AG08396 (cell line): Measurements from ENCODE around the gene MYO5C.

Experiments
- DNase-seq: peaks from one replicate; pipeline ENCODE4 v3.0.0; 2012; ENCODE audit warnings: low spot score, mixed read lengths

Gene MYO5C, protein sequence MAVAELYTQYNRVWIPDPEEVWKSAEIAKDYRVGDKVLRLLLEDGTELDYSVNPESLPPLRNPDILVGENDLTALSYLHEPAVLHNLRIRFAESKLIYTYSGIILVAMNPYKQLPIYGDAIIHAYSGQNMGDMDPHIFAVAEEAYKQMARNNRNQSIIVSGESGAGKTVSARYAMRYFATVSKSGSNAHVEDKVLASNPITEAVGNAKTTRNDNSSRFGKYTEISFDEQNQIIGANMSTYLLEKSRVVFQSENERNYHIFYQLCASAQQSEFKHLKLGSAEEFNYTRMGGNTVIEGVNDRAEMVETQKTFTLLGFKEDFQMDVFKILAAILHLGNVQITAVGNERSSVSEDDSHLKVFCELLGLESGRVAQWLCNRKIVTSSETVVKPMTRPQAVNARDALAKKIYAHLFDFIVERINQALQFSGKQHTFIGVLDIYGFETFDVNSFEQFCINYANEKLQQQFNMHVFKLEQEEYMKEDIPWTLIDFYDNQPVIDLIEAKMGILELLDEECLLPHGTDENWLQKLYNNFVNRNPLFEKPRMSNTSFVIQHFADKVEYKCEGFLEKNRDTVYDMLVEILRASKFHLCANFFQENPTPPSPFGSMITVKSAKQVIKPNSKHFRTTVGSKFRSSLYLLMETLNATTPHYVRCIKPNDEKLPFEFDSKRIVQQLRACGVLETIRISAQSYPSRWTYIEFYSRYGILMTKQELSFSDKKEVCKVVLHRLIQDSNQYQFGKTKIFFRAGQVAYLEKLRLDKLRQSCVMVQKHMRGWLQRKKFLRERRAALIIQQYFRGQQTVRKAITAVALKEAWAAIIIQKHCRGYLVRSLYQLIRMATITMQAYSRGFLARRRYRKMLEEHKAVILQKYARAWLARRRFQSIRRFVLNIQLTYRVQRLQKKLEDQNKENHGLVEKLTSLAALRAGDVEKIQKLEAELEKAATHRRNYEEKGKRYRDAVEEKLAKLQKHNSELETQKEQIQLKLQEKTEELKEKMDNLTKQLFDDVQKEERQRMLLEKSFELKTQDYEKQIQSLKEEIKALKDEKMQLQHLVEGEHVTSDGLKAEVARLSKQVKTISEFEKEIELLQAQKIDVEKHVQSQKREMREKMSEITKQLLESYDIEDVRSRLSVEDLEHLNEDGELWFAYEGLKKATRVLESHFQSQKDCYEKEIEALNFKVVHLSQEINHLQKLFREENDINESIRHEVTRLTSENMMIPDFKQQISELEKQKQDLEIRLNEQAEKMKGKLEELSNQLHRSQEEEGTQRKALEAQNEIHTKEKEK (N-terminal part only)

DNA sequence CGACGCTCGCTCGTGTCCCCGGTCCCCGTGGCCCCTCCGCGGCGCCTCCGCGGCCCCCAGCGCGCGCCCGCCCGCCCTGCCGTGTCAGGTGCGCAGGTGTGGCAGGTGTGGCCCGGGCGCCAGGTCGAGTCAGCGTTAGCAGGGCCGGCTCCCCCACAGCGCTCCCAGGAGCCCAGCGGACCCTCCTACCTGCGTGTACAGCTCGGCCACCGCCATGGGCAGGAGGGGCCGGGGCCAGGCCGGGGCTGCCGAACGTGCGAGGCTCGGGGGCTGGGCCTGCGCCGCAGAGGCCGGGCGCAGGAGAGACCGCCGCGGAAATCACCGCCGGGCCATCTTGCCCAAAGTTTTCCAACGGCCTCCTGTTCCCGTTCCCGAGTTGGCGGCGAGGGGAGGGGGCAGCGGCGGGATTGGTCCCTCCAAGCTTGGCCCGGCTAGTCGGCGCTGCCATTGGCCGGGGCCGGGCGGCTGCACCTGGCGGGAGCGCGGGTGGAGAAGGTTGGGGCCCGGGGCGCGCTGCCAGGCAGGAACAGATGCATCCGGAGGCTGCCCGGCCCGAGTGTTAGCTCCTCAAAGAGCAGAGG, at the start of gene MYO5C:
Gene MYO5C, minus strand, starts transcription at position 384 of the 581 bp plus-strand sequence. Its CDS starts 168 bp downstream, at position 216.
- DNase-seq = peak; percentile 40

DNA sequence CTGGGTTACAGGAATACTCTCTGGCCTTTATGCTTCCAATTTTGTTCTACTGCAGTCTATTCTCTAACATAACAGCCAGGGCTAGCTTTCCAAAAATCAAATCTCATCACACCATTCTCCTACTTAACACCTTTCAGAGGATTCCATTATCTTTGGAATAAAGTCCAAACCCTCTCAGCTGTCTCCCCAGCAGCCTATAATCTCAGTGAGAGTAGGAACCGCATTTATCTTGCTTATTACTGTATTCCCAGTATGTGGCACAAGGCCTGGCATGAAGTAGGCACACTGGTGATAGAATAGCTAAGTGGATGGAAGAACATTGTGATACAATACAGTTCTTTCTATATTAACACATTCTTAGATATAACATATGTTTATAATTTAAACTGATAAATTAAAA, 49.0 kb upstream of the MYO5C start:
- no peak for DNase-seq

GRCh38 chr15:52343831-52344230, 48.2 kb upstream of the MYO5C start:
- DNase-seq = no peak

- DNase-seq = no peak
These were observed 44.5 kb upstream of the MYO5C start for GRCh38 chr15:52340093-52340492.

- DNase-seq = no peak
These were observed 43.3 kb upstream of the MYO5C start for GRCh38 chr15:52338891-52339290.

GRCh38 chr15:52338058-52338457, 42.5 kb upstream of the MYO5C start:
- no peak for DNase-seq

- DNase-seq = peak; percentile 55
These were observed 41.7 kb upstream of the MYO5C start for GRCh38 chr15:52337198-52337853.

DNA sequence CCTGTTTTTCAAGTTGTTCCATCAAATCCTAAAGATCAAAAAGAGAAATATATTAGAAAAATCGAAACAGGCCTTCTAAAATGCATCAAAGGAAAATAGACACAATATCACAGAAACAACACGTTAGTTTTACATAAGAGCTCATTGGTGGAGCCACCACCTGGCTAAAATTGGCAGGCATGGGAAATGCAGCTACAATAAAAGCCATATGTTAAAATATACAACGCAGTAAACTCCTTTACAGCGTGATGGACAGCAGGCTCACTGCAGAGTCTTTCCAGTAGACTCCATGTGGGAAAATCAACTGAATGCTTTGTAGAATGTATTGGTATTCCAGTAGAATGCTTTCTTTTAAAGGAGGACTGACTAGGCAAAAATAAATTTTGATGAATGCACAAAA, 40.9 kb upstream of the MYO5C start:
- no peak for DNase-seq

- DNase-seq = no peak
These were observed 39.0 kb upstream of the MYO5C start for GRCh38 chr15:52334491-52335160.

DNA sequence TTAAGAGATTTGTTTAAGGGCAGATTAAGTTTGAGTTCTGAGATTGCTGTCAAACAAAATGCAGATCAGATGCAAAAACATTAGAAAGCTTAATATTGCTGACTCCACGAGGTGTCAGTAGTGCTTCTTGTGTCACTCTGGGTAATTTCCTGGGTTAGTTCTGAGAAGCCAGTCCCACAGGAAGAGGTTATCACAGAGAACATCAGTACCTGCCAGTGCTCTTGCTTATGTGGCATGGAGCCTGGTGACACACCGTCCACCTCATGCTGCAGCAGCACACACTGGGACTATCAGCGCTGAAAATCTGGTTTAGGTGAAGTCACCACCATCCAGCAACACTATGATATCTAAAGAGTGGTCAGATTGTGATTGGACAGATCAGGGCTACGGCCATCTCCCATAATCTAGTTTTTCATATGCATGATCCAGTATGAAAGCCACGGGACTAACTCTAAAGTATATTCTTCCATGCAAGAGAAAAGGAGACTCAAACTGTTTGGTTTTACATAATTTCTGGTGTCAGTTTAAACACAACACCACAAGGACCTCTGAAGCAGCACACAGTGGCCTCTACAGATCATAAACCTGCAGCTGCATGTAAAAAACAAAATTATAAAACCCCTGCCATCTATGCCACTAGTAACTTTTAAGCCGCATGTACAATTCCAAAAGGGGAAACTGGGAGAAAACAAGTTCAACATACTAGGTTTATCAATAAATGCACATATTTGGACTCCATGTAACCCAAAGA, 36.1 kb upstream of the MYO5C start:
- peak; percentile 28 for DNase-seq

- no peak for DNase-seq
These were observed 34.4 kb upstream of the MYO5C start for GRCh38 chr15:52329987-52330386.

DNA sequence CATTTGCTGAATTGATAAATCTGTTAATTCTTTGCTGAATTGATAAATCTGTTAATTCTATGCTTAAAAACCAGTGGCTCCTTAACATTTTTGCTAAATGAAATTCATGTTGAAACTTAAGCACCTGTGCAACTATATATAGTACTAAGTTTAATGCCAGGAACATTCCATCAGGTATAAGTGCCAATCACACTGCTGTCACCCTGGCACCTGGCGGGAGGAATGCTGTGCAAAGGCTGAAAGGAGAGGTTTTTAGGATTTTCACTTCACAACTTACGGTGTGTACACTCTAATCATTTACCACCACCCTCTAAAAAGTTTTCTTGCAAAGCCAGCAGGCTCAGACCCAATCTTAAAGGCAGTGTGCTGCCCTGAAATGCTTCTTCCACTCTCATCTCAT, 33.5 kb upstream of the MYO5C start:
- no peak for DNase-seq

DNA sequence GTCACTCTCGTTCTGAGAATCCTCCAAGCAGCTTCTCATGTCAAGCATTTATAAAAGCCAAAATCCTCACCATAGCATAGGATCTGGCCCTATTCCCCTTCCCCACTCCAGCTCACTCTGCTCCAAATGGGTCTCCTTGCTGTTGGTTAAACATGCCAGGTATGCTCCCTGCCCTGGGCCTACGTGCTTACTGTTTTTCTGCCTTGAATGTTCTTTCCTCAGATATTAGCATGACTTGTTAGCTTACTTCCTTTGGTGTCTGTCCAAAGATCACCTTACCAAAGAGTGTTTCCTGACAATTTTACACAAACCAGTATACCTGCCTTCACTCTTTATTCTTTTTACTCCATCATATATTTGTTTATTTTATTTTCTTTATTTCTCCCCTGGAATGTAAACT, 33.1 kb upstream of the MYO5C start:
- DNase-seq = no peak

DNA sequence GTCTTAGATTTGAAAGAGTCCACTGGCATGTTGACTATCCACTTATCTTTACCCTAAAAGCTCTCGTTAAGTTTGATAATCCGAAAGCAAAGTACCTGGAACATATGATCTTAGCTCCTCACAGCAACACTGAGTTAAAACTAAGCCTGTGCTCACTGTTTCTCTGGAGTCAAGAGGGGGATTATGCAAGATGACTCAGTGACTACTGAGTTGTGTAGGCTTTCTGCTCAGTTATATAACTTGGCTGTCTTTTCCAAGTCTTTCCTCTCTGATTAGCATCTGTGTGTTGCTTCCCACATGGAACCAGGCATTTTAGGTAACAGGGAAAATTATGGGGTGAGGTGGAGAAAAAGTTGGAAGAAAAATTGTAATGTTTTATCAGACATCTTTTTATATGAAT, 31.2 kb upstream of the MYO5C start:
- DNase-seq = no peak

DNA sequence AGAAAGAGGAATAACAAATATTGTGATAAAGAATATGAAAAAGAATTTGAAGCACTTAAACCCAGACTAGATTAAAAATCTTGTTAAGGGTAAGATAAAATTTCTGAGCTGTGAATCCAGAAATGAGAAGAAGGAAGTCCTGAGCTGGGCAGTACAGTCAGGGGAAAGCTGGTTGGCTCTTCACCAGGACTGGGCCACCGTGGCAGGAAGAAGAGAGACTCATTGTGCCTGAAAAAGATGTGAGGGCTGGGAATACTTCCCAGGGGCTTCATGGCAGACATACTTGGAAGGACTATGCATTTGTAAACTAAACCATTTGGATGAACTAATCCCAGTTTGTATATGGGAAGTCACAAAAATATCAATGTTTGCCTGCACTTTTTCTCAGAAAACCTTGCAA, 28.5 kb upstream of the MYO5C start:
- DNase-seq = no peak

GRCh38 chr15:52318729-52319500, 23.3 kb upstream of the MYO5C start:
- DNase-seq = no peak

DNA sequence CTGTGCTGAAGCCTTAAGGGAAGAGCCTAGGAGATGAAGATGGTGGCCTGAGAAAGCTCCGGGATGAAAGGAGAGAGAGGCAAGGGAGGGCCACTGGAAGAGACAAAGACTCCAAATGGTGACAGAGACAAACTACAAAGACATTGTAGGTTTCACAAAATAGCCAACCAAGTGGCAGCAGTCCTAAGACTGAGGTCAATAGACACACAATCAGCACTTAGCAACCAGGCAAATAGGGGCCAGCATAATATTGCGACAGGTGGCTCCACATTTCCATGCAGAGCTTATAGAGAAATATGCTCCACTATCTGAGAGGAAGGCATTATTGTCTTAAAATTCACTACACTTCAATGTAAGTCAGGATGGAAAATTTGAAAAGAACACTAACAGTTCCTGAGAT, 22.1 kb upstream of the MYO5C start:
- no peak for DNase-seq

GRCh38 chr15:52317022-52317421, 21.4 kb upstream of the MYO5C start:
- no peak for DNase-seq

DNA sequence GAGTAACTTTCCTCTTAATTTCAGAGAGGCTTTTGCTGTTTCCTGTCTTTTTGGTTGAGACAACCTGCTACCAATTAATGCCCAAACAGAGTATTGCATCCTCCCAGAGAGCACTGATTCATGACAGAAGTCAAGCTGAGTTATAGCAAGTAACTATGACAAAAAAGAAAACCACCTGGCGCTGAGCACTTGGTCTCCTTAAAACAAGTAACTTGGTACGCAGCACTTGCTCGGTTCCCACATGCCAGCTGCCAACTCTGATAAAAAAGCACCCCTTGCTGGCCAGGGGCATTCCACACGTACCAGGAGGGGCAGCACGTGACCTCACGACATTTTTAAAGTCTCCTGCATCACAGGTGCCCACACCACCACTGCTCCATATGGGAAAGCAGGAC, 13.5 kb upstream of the MYO5C start:
- DNase-seq = no peak
